HFF-Myc (cell line): ENCODE data around the gene MMP25.

Experiments
- DNase-seq: peaks from one replicate; pipeline ENCODE4 v3.0.0-alpha.2; 2011; ENCODE audit warnings: low read depth; ENCODE audit errors: extremely low read depth
- H3K4me3 ChIP-seq: replicated peaks from 2 replicates; pipeline ENCODE4 v1.5.1; 2011; ENCODE audit warnings: low read depth, mild to moderate bottlenecking, control low read depth, low read length
- CTCF ChIP-seq: IDR thresholded peaks from 2 replicates; pipeline ENCODE4 v1.5.1; 2012; ENCODE audit warnings: mild to moderate bottlenecking, low read depth, low read length, control low read depth; ENCODE audit errors: missing control alignments

MMP25 gene

DNA sequence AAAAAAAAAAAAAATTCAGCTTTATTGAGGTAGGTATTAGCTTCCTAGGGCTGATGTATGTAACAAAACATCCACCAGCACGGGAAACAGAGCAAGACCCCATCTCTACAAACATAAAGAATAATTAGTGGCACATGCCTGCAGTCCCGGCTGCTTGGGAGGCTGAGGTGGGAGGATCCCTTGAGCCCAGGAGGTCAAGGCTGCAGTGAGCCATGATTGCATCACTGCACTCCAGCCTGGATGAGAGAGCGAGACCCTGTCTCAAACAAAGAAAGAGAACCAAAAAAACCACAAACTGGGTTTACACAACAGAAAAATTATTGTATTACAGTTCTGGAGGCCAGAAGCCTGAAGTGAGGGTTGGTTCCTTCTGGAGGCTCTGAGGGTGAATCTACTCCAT is 4.0 kb upstream of the MMP25 start:
- TF ChIP-seq CTCF = no peak
- no peak overlapping the region for H3K4me3 ChIP-seq
- DNase-seq = no peak

DNA sequence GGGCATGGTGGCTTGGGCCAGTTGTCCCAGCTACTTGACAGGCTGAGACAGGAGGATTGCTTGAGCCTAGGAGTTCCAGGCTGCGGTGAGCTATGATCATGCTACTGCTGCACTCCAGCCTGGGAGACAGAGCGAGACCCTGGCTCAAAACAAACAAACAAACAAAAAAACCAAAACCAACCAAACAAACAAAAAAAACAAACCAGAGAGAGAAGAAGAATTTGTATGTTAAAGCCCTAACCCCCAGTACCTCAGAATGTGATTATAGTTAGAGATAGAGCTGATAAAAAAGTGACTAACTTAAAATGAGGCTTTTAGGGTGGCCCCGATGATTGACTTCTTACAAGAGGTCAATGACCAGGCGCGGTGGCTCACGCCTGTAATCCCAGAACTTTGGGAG is 1.7 kb upstream of the MMP25 start:
- no peak for TF ChIP-seq CTCF
- H3K4me3 ChIP-seq = no peak overlapping the region

DNA sequence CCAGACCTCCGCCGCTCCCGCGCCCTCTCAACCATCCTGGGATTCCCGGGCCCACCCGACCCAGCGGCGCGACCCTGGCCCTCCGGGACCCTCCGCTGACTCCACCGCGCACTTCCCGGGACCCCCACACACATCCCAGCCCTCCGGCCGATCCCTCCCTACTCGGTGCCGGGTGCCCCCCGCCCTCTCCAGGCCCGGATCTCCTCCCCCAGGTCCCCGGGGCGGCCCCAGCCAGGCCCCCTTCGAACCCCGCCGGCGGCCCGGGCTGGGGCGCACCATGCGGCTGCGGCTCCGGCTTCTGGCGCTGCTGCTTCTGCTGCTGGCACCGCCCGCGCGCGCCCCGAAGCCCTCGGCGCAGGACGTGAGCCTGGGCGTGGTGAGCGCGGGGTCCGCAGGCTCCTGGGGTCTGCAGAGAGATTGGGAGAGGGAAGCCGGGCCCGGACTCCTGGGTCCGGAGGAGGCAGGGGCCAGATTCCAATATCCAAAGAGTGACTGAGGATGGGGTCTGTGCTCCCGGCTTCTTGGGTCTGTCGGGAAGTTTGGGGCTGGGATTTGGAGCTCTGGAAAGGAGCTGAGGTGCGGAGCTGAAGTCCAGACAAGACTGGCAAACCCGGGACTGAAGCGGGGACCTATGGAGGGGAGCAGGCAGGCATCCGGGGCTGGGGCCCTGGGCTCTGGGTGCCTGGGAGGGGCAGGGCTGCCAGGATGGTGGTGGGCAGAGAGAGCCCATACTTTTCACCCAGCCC is 453 bp downstream of the MMP25 start:
- H3K4me3 ChIP-seq = 0 out of 2 replicates have a peak overlapping the region, but pooled peaks have one; percentile 13
- DNase-seq = no peak
- no peak for TF ChIP-seq CTCF

More for the DNA sequence above, 1.7 kb upstream of the MMP25 start:
- DNase-seq = no peak

DNA sequence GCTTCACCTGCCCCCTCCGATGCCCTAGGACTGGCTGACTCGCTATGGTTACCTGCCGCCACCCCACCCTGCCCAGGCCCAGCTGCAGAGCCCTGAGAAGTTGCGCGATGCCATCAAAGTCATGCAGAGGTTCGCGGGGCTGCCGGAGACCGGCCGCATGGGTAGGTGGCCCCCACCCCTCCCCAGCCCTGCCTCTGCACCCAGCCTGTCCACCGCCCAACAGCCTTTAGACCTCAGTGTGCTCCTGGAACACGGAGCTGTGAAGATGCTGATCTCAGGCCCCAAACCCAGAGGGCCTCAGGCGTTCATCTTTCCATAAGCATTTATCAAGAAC is 993 bp downstream of the MMP25 start:
- TF ChIP-seq CTCF = no peak
- H3K4me3 ChIP-seq = no peak overlapping the region
- no peak for DNase-seq

- no peak overlapping the region for H3K4me3 ChIP-seq
- no peak for TF ChIP-seq CTCF
- DNase-seq = no peak
These were observed 3.6 kb downstream of the MMP25 start for GRCh38 chr16:3049921-3050481.

- H3K4me3 ChIP-seq = no peak overlapping the region
- no peak for TF ChIP-seq CTCF
- DNase-seq = no peak
These were observed 4.1 kb downstream of the MMP25 start for GRCh38 chr16:3050487-3050886.
